Activated naive CD4-positive, alpha-beta T cell treated with anti-CD3 and anti-CD28 coated beads for 36 hours (primary cell): Measurements from ENCODE around the gene MRPL37. TPM values are rescaled to one million over a fixed set of nuclear protein-coding genes. Genes with fewer than 3 reads are reported as not detected.

ENCODE experiments used
- CTCF ChIA-PET: fragments of 350-600 bp; sonication (Branson Sonifier 250); formaldehyde crosslinking; loops from one replicate; lab custom pipeline; 2021; ENCODE audit warnings: antibody characterized with exemption; lab: Charles Lee
- DNase-seq: peaks from one replicate; pipeline ENCODE4 v3.0.0-alpha.2; 2020
- H3K27ac Mint-ChIP-seq: one replicate; pipeline ENCODE4 v1.8.0; 2021; ENCODE audit warnings: mild to moderate bottlenecking, mixed read lengths
- H3K27me3 Mint-ChIP-seq: one replicate; pipeline ENCODE4 v1.8.0; 2021; ENCODE audit warnings: low read depth, mixed read lengths
- H3K36me3 Mint-ChIP-seq: one replicate; pipeline ENCODE4 v1.8.0; 2021; ENCODE audit warnings: low read depth, mixed read lengths
- H3K4me1 Mint-ChIP-seq: one replicate; pipeline ENCODE4 v1.8.0; 2021; ENCODE audit warnings: low read depth, mixed read lengths
- H3K4me3 Mint-ChIP-seq: one replicate; pipeline ENCODE4 v1.8.0; 2021; ENCODE audit warnings: mild to moderate bottlenecking, moderate library complexity, mixed read lengths
- H3K9me3 Mint-ChIP-seq: one replicate; pipeline ENCODE4 v1.8.0; 2021; ENCODE audit warnings: mixed read lengths
- intact Hi-C: fragments of 100-400 bp; cut with micrococcal nuclease; formaldehyde crosslinking; loops from one replicate; pipeline ENCODE4 v1.15.1; 2023
- total RNA-seq, 2 experiments: library from RNA; stranded (reverse); gene quantifications; one replicate each; pipeline ENCODE4 v1.2.3, GENCODE V29; 2021

Gene MRPL37
- total RNA-seq, 2 experiments from 2014 or later, result 203 to 211 TPM

- CTCF ChIA-PET, result interaction anchor here (1.2 kb wide), 1 partner anchor 11 kb away, joined by 4 read pairs; no protein-coding TSS in a partner anchor
- DNase-seq, result no peak
- intact Hi-C loops, result no loop called here
- Mint-ChIP-seq H3K9me3 (no peaks in the 10 kb centered on the region), H3K4me3 (no peak overlapping the region), H3K27ac (peak overlapping the region; percentile 53), H3K36me3 (no peaks in the 10 kb centered on the region), H3K4me1 (peaks cover 12% of the 10 kb centered on the region), H3K27me3 (no peaks in the 10 kb centered on the region)
Measured at GRCh38 chr1:54263601-54264226, 63.7 kb downstream of the MRPL37 start.

GRCh38 chr1:54265126-54265525 is 65.2 kb downstream of the MRPL37 start:
- DNase-seq, result no peak
- intact Hi-C loops, result no loop called here
- no peak overlapping the region for H3K27ac Mint-ChIP-seq
- peaks cover 14% of the 10 kb centered on the region for H3K4me1 Mint-ChIP-seq
- CTCF ChIA-PET, result no interaction called here
- no peaks in the 10 kb centered on the region for H3K36me3 Mint-ChIP-seq
- no peaks in the 10 kb centered on the region for H3K9me3 Mint-ChIP-seq
- H3K4me3 Mint-ChIP-seq, result no peak overlapping the region
- no peaks in the 10 kb centered on the region for H3K27me3 Mint-ChIP-seq

GRCh38 chr1:54265659-54266058 is 65.7 kb downstream of the MRPL37 start:
- Mint-ChIP-seq H3K9me3 (no peaks in the 10 kb centered on the region), H3K27ac (no peak overlapping the region), H3K4me1 (peaks cover 14% of the 10 kb centered on the region), H3K27me3 (no peaks in the 10 kb centered on the region), H3K4me3 (no peak overlapping the region), H3K36me3 (no peaks in the 10 kb centered on the region)
- CTCF ChIA-PET, result no interaction called here
- no peak for DNase-seq
- intact Hi-C loops, result no loop called here

- CTCF ChIA-PET, result no interaction called here
- intact Hi-C loops, result no loop called here
- H3K27me3 Mint-ChIP-seq, result no peaks in the 10 kb centered on the region
- no peaks in the 10 kb centered on the region for H3K36me3 Mint-ChIP-seq
- DNase-seq, result no peak
- H3K4me3 Mint-ChIP-seq, result no peak overlapping the region
- H3K4me1 Mint-ChIP-seq, result peaks cover 14% of the 10 kb centered on the region
- no peaks in the 10 kb centered on the region for H3K9me3 Mint-ChIP-seq
- no peak overlapping the region for H3K27ac Mint-ChIP-seq
Measured at GRCh38 chr1:54266195-54266594, 66.2 kb downstream of the MRPL37 start.

GRCh38 chr1:54266908-54267307 is 66.9 kb downstream of the MRPL37 start:
- Mint-ChIP-seq H3K9me3 (no peaks in the 10 kb centered on the region), H3K4me3 (no peak overlapping the region), H3K27me3 (no peaks in the 10 kb centered on the region), H3K27ac (no peak overlapping the region), H3K4me1 (peaks cover 17% of the 10 kb centered on the region), H3K36me3 (no peaks in the 10 kb centered on the region)
- CTCF ChIA-PET, result interaction anchor here (1.1 kb wide), 1 partner anchor 213 kb away, joined by 4 read pairs; no protein-coding TSS in a partner anchor
- no peak for DNase-seq
- intact Hi-C loops, result no loop called here

Other genes starting within 250 kb of the MRPL37 start
- gene LDLRAD1, start 182.0 kb upstream of the MRPL37 start, total RNA-seq, result not detected
- 100 to 1,000 TPM; 140 to 142 TPM for gene TMEM59, start 147.0 kb upstream of the MRPL37 start, total RNA-seq
- 10 to 100 TPM; 13.0 TPM for gene TCEANC2, start 146.6 kb upstream of the MRPL37 start, total RNA-seq
- gene CDCP2, start 47.2 kb upstream of the MRPL37 start, total RNA-seq, result not detected
- gene CYB5RL, start 137 bp upstream of the MRPL37 start, total RNA-seq, result 10 to 100 TPM; 12.7 to 13.6 TPM
- gene SSBP3, start 206.2 kb downstream of the MRPL37 start, total RNA-seq, result 10 to 100 TPM; 55.0 to 58.3 TPM